Activated CD4-positive, alpha-beta T cell treated with anti-CD3 and anti-CD28 coated beads for 4 hours (primary cell): Measurements from ENCODE around the gene B3GNT5.
"Not testable (repeated sequence)": the region's sequence is repeated elsewhere in the genome, so short reads cannot be mapped to it uniquely, and the experiment has no call there.

Source experiments
- DNase-seq, 2 donors: peaks; one replicate each; pipeline ENCODE4 v3.0.0-alpha.2; 2020

The B3GNT5 gene

GRCh38 chr3:183252973-183253527 is at the start of gene B3GNT5:
B3GNT5 (plus strand) TSS chr3:183253253; CDS start chr3:183269799, 16,546 bp downstream.
- peak; percentile 53 to 65 for DNase-seq

- DNase-seq = no peak
These were observed 49.4 kb upstream of the B3GNT5 start for GRCh38 chr3:183203670-183204069.

GRCh38 chr3:183208260-183208659 is 44.8 kb upstream of the B3GNT5 start:
- no peak for DNase-seq

- DNase-seq = no peak
These were observed 44.3 kb upstream of the B3GNT5 start for GRCh38 chr3:183208800-183209199.

GRCh38 chr3:183210341-183210740 is 42.7 kb upstream of the B3GNT5 start:
- DNase-seq = no peak

GRCh38 chr3:183210862-183211341 is 42.2 kb upstream of the B3GNT5 start:
- peak; percentile 37 to 53 for DNase-seq

GRCh38 chr3:183211352-183211751 is 41.7 kb upstream of the B3GNT5 start:
- no peak for DNase-seq

GRCh38 chr3:183212096-183212495 is 41.0 kb upstream of the B3GNT5 start:
- no peak for DNase-seq

GRCh38 chr3:183212565-183212964 is 40.5 kb upstream of the B3GNT5 start:
- no peak for DNase-seq

- no peak for DNase-seq
These were observed 39.4 kb upstream of the B3GNT5 start for GRCh38 chr3:183213415-183214276.

- no peak for DNase-seq
These were observed 38.8 kb upstream of the B3GNT5 start for GRCh38 chr3:183214277-183214612.

GRCh38 chr3:183215591-183216202 is 37.4 kb upstream of the B3GNT5 start:
- no peak for DNase-seq

- no peak for DNase-seq
These were observed 35.3 kb upstream of the B3GNT5 start for GRCh38 chr3:183217548-183218332.

GRCh38 chr3:183218826-183219225 is 34.2 kb upstream of the B3GNT5 start:
- no peak for DNase-seq

GRCh38 chr3:183220828-183221227 is 32.2 kb upstream of the B3GNT5 start:
- DNase-seq = no peak

- DNase-seq = no peak
These were observed 30.3 kb upstream of the B3GNT5 start for GRCh38 chr3:183222631-183223235.

- DNase-seq = peak; percentile 17 to 44
These were observed 28.7 kb upstream of the B3GNT5 start for GRCh38 chr3:183224180-183224970.

- DNase-seq = no peak
These were observed 26.6 kb upstream of the B3GNT5 start for GRCh38 chr3:183226333-183226890.

- no peak for DNase-seq
These were observed 25.5 kb upstream of the B3GNT5 start for GRCh38 chr3:183227586-183227985.

- no peak for DNase-seq
These were observed 23.9 kb upstream of the B3GNT5 start for GRCh38 chr3:183229178-183229577.

- DNase-seq = not testable (repeated sequence)
These were observed 22.8 kb upstream of the B3GNT5 start for GRCh38 chr3:183230251-183230650.
